HepG2 (cell line): Measurements from ENCODE around the gene TADA2B. TPM values are rescaled to one million over a fixed set of nuclear protein-coding genes. Genes with fewer than 3 reads are reported as not detected.

ENCODE experiments used
- AHDC1 ChIP-seq: sonication (generic); formaldehyde crosslinking; IDR thresholded peaks from 2 replicates; pipeline ENCODE4 v1.5.1; 2020; ENCODE audit warnings: mild to moderate bottlenecking, missing genetic modification reagents, borderline replicate concordance
- CREB3 ChIP-seq: sonication (generic); formaldehyde crosslinking; IDR thresholded peaks from 2 replicates; pipeline ENCODE4 v1.5.0; 2020; ENCODE audit warnings: missing genetic modification reagents
- JARID2 ChIP-seq: sonication (generic); formaldehyde crosslinking; IDR thresholded peaks from 2 replicates; pipeline ENCODE4 v1.8.1; 2023; ENCODE audit warnings: missing genetic modification reagents, inconsistent platforms; ENCODE audit not compliant: insufficient replicate concordance
- JUNB ChIP-seq: sonication (generic); formaldehyde crosslinking; IDR thresholded peaks from 2 replicates; pipeline ENCODE4 v1.8.0; 2022; ENCODE audit warnings: missing genetic modification reagents, mild to moderate bottlenecking, borderline replicate concordance
- KDM6A ChIP-seq: IDR thresholded peaks from 2 replicates; pipeline ENCODE4 v1.6.1; 2016; ENCODE audit warnings: low read depth
- MAFG ChIP-seq: sonication (generic); formaldehyde crosslinking; IDR thresholded peaks from 2 replicates; pipeline ENCODE4 v1.5.1; 2020; ENCODE audit warnings: mild to moderate bottlenecking, missing genetic modification reagents
- MTF2 ChIP-seq: sonication (generic); formaldehyde crosslinking; IDR thresholded peaks from 2 replicates; pipeline ENCODE4 v1.5.0; 2020; ENCODE audit warnings: missing genetic modification reagents, borderline replicate concordance
- MXD4 ChIP-seq: IDR thresholded peaks from 2 replicates; pipeline ENCODE4 v1.6.1; 2016; ENCODE audit warnings: mild to moderate bottlenecking, missing biosample characterization, missing genetic modification reagents
- NFKBIZ ChIP-seq: IDR thresholded peaks from 2 replicates; pipeline ENCODE4 v1.6.1; 2018; ENCODE audit warnings: missing genetic modification reagents, missing compliant biosample characterization
- SIN3A ChIP-seq: IDR thresholded peaks from 2 replicates; pipeline ENCODE4 v1.6.1; 2011; ENCODE audit warnings: low read depth, mild to moderate bottlenecking, control low read depth, low read length, borderline replicate concordance
- SIX4 ChIP-seq: sonication (generic); formaldehyde crosslinking; IDR thresholded peaks from 2 replicates; pipeline ENCODE4 v1.4.0; 2020; ENCODE audit warnings: missing genetic modification reagents
- SNAPC2 ChIP-seq: sonication (generic); formaldehyde crosslinking; IDR thresholded peaks from 2 replicates; pipeline ENCODE4 v1.8.1; 2022; ENCODE audit warnings: mild to moderate bottlenecking, missing genetic modification reagents
- SP2 ChIP-seq: sonication (generic); formaldehyde crosslinking; IDR thresholded peaks from 2 replicates; pipeline ENCODE4 v1.5.1; 2020; ENCODE audit warnings: mild to moderate bottlenecking, missing genetic modification reagents
- YEATS2 ChIP-seq: sonication (generic); formaldehyde crosslinking; IDR thresholded peaks from 2 replicates; pipeline ENCODE4 v1.4.0; 2020; ENCODE audit warnings: missing genetic modification reagents, borderline replicate concordance
- YY1 ChIP-seq: IDR thresholded peaks from 2 replicates; pipeline ENCODE4 v1.6.1; 2011; ENCODE audit warnings: low read length, low read depth, moderate library complexity, mild to moderate bottlenecking; ENCODE audit not compliant: insufficient read depth, insufficient replicate concordance
- ZNF224 ChIP-seq: sonication (generic); formaldehyde crosslinking; IDR thresholded peaks from 2 replicates; pipeline ENCODE4 v1.5.0; 2020; ENCODE audit warnings: mild to moderate bottlenecking, missing genetic modification reagents
- ZNF331 ChIP-seq: sonication (generic); formaldehyde crosslinking; IDR thresholded peaks from 2 replicates; pipeline ENCODE4 v1.4.0; 2020; ENCODE audit warnings: missing genetic modification reagents
- ZNF460 ChIP-seq: sonication (generic); formaldehyde crosslinking; IDR thresholded peaks from 2 replicates; pipeline ENCODE4 v1.5.1; 2020; ENCODE audit warnings: missing genetic modification reagents, mild to moderate bottlenecking, borderline replicate concordance
- ZNF672 ChIP-seq: sonication (generic); formaldehyde crosslinking; IDR thresholded peaks from 2 replicates; pipeline ENCODE4 v1.8.1; 2022; ENCODE audit warnings: missing genetic modification reagents
- ZNF724P ChIP-seq: sonication (generic); formaldehyde crosslinking; IDR thresholded peaks from 2 replicates; pipeline ENCODE4 v1.8.0; 2022; ENCODE audit warnings: missing genetic modification reagents, borderline replicate concordance
- ZNF777 ChIP-seq: sonication (generic); formaldehyde crosslinking; IDR thresholded peaks from 2 replicates; pipeline ENCODE4 v1.4.0; 2020; ENCODE audit warnings: missing genetic modification reagents
- ZSCAN25 ChIP-seq: sonication (generic); formaldehyde crosslinking; IDR thresholded peaks from 2 replicates; pipeline ENCODE4 v1.8.0; 2022; ENCODE audit warnings: mild to moderate bottlenecking, missing genetic modification reagents
- polyA plus RNA-seq, 8 experiments: library from polyadenylated mRNA; depleted of rRNA in 3 of 8; stranded (reverse) in 7 of 8; unstranded in 1 of 8; fragments of >200 nt; fragmentation: Illumina TruSeq in 4 of 8; extraction: Trizol in 4 of 8; gene quantifications; 2 replicates each; pipeline versions ENCODE4 v1.2.1 to v1.2.3, GENCODE V29; 2011 to 2016; ENCODE audit warnings: low read depth in 4 of 8, missing spikeins in 1 of 8, mixed read lengths in 1 of 8; ENCODE audit not compliant: insufficient read depth in 1 of 8
- total RNA-seq, 5 experiments: library from RNA; depleted of rRNA; stranded (reverse); fragments of >200 nt; fragmentation: Illumina TruSeq; extraction: Trizol; gene quantifications; 2 replicates each; pipeline ENCODE4 v1.2.3, GENCODE V29; 2016; ENCODE audit warnings: low read depth in 1 of 5
- TF ChIP-seq, protein P1 (sequence below): sonication (generic); formaldehyde crosslinking; IDR thresholded peaks from 2 replicates; pipeline ENCODE4 v1.8.1; 2023; ENCODE audit warnings: mild to moderate bottlenecking, missing genetic modification reagents

TADA2B gene
- total and polyA plus RNA-seq, 2 of the 13 experiments (the other 11 are each of a cell fraction or from before 2014, with no cell fraction given), result 4.6 to 8.9 TPM

- TF ChIP-seq ZNF777 (peak; percentile 64), SP2 (CRISPR knock-in tag) (no peak), SNAPC2 (CRISPR knock-in tag) (no peak), ZNF724P (CRISPR knock-in tag) (peak; percentile 40; the same call in 1 of the 2 replicates), YEATS2 (CRISPR knock-in tag) (no peak), YY1 (no peak), MAFG (no peak), ZNF331 (CRISPR knock-in tag) (no peak), ZSCAN25 (CRISPR knock-in tag) (no peak), JARID2 (CRISPR knock-in tag) (no peak), SIN3A (no peak), MXD4 (CRISPR knock-in tag) (0 out of 2 replicates have a peak, but pooled peaks have one; percentile 24), CREB3 (CRISPR knock-in tag) (no peak), NFKBIZ (CRISPR knock-in tag) (no peak), MTF2 (no peak), ZNF224 (CRISPR knock-in tag) (no peak; the same call in 1 of the 2 replicates), JUNB (CRISPR knock-in tag) (no peak), ZNF672 (CRISPR knock-in tag) (no peak), AHDC1 (CRISPR knock-in tag) (no peak), SIX4 (CRISPR knock-in tag) (no peak), ZNF460 (no peak), KDM6A (no peak)
- TF ChIP-seq, protein P1, sequence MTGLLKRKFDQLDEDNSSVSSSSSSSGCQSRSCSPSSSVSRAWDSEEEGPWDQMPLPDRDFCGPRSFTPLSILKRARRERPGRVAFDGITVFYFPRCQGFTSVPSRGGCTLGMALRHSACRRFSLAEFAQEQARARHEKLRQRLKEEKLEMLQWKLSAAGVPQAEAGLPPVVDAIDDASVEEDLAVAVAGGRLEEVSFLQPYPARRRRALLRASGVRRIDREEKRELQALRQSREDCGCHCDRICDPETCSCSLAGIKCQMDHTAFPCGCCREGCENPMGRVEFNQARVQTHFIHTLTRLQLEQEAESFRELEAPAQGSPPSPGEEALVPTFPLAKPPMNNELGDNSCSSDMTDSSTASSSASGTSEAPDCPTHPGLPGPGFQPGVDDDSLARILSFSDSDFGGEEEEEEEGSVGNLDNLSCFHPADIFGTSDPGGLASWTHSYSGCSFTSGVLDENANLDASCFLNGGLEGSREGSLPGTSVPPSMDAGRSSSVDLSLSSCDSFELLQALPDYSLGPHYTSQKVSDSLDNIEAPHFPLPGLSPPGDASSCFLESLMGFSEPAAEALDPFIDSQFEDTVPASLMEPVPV (CRISPR knock-in tag), result no peak
Observed at GRCh38 chr4:7101692-7102515, 58.7 kb downstream of the TADA2B start (continued).
